Measurements from ENCODE around the gene GATA3.

GRCh38 chr10:8051851-8052257 is 2.6 kb upstream of the GATA3 start:
- TF ChIP-seq CTCF (IDR thresholded peaks at IDR 0.05) (no peak), POLR2A (IDR thresholded peaks at IDR 0.05) (no peak)
